IPS-NIHi7 (cell line): ENCODE data around the gene NTM.

Source experiments
- DNase-seq: peaks from one replicate; pipeline ENCODE4 v3.0.0; 2012; ENCODE audit warnings: mixed read lengths; ENCODE audit errors: extremely low spot score

Gene NTM

GRCh38 chr11:131889760-131890581 is 519.6 kb downstream of the NTM start:
- DNase-seq = peak; percentile 35

- no peak for DNase-seq
These were observed 522.9 kb downstream of the NTM start for GRCh38 chr11:131893103-131893890.

- DNase-seq = no peak
These were observed 523.6 kb downstream of the NTM start for GRCh38 chr11:131893988-131894387.

- no peak for DNase-seq
These were observed 524.5 kb downstream of the NTM start for GRCh38 chr11:131894615-131895544.

- no peak for DNase-seq
These were observed 525.5 kb downstream of the NTM start for GRCh38 chr11:131895865-131896264.

- no peak for DNase-seq
These were observed 526.7 kb downstream of the NTM start for GRCh38 chr11:131896978-131897615.

- DNase-seq = no peak
These were observed 527.5 kb downstream of the NTM start for GRCh38 chr11:131897956-131898355.

GRCh38 chr11:131898949-131899348 is 528.5 kb downstream of the NTM start:
- no peak for DNase-seq

- DNase-seq = no peak
These were observed 529.6 kb downstream of the NTM start for GRCh38 chr11:131899950-131900580.

- DNase-seq = no peak
These were observed 532.0 kb downstream of the NTM start for GRCh38 chr11:131902421-131902820.

- no peak for DNase-seq
These were observed 532.7 kb downstream of the NTM start for GRCh38 chr11:131903074-131903473.

- DNase-seq = peak; percentile 65
These were observed 534.3 kb downstream of the NTM start for GRCh38 chr11:131904756-131905155.

GRCh38 chr11:131906963-131907362 is 536.5 kb downstream of the NTM start:
- DNase-seq = no peak

- DNase-seq = no peak
These were observed 537.0 kb downstream of the NTM start for GRCh38 chr11:131907371-131907770.

GRCh38 chr11:131908316-131908715 is 537.9 kb downstream of the NTM start:
- no peak for DNase-seq

GRCh38 chr11:131909426-131910177 is 539.2 kb downstream of the NTM start:
- DNase-seq = no peak

GRCh38 chr11:131910178-131910522 is 539.7 kb downstream of the NTM start:
- no peak for DNase-seq

GRCh38 chr11:131910523-131911387 is 540.3 kb downstream of the NTM start:
- no peak for DNase-seq

GRCh38 chr11:131911388-131912032 is 541.1 kb downstream of the NTM start:
- DNase-seq = peak; percentile 79
